CD4-positive, alpha-beta T cell (primary cell): ENCODE measurements around the gene ARFRP1. TPM values are rescaled to one million over a fixed set of nuclear protein-coding genes. Genes with fewer than 3 reads are reported as not detected.

Source experiments
- ATAC-seq: fragments of 200-7000 bp; cut with Tn5 transposase; one replicate; pipeline ENCODE4 v1.10.0; 2022; ENCODE audit warnings: mild to moderate bottlenecking; ENCODE audit not compliant: poor library complexity
- CTCF ChIA-PET: fragments of 350-600 bp; sonication (Branson Sonifier 250); formaldehyde crosslinking; loops from one replicate; lab custom pipeline; 2021; ENCODE audit warnings: antibody characterized with exemption, inconsistent platforms; lab: Charles Lee
- POLR2A ChIA-PET: fragments of 350-600 bp; sonication (Branson Sonifier 250); formaldehyde crosslinking; loops from one replicate; lab custom pipeline; 2021; ENCODE audit warnings: antibody characterized with exemption, inconsistent platforms; lab: Charles Lee
- DNase-seq, 14 experiments: peaks; one replicate each; pipeline ENCODE4 v3.0.0-alpha.2; 2013 to 2020; ENCODE audit warnings: mixed read lengths in 2 of 14
- H3K27ac ChIP-seq, 2 donors: one replicate each; pipeline versions ENCODE4 v1.5.1 to v1.7.0; 2013; ENCODE audit warnings: low read length in 2 of 2, low read depth in 1 of 2, mild to moderate bottlenecking in 1 of 2
- H3K27me3 ChIP-seq, 2 experiments: 1 replicate in 1 of 2; 2 replicates in 1 of 2; pipeline versions ENCODE4 v1.6.1 to v1.7.0; 2013; ENCODE audit warnings: low read length in 2 of 2, control low read depth in 1 of 2, mild to moderate bottlenecking in 1 of 2, moderate library complexity in 1 of 2; ENCODE audit not compliant: insufficient read depth in 2 of 2, control insufficient read depth in 1 of 2
- H3K36me3 ChIP-seq: one replicate; pipeline ENCODE4 v1.6.1; 2013; ENCODE audit warnings: low read length, control low read depth; ENCODE audit not compliant: insufficient read depth
- H3K4me1 ChIP-seq: one replicate; pipeline ENCODE4 v1.6.1; 2013; ENCODE audit warnings: low read length, control low read depth; ENCODE audit not compliant: insufficient read depth
- H3K4me3 ChIP-seq: one replicate; pipeline ENCODE4 v1.5.1; 2013; ENCODE audit warnings: mild to moderate bottlenecking, low read length, moderate library complexity
- H3K9me3 ChIP-seq, 2 experiments: 1 replicate in 1 of 2; 2 replicates in 1 of 2; pipeline versions ENCODE4 v1.6.1 to v1.7.0; 2013; ENCODE audit warnings: low read length in 2 of 2, mild to moderate bottlenecking in 2 of 2, control low read depth in 1 of 2, moderate library complexity in 1 of 2; ENCODE audit not compliant: control insufficient read depth in 1 of 2, insufficient read depth in 1 of 2
- H3K27ac Mint-ChIP-seq: one replicate; pipeline ENCODE4 v1.8.0; 2020; ENCODE audit warnings: mixed read lengths
- H3K27me3 Mint-ChIP-seq: one replicate; pipeline ENCODE4 v1.8.0; 2021; ENCODE audit warnings: mixed read lengths
- H3K36me3 Mint-ChIP-seq: one replicate; pipeline ENCODE4 v1.8.0; 2021; ENCODE audit warnings: low read depth, mixed read lengths
- H3K4me1 Mint-ChIP-seq: one replicate; pipeline ENCODE4 v1.8.0; 2021; ENCODE audit warnings: low read depth, mixed read lengths
- H3K4me3 Mint-ChIP-seq: one replicate; pipeline ENCODE4 v1.8.0; 2020; ENCODE audit warnings: mild to moderate bottlenecking, mixed read lengths
- H3K9me3 Mint-ChIP-seq: one replicate; pipeline ENCODE4 v1.8.0; 2020; ENCODE audit warnings: mixed read lengths
- intact Hi-C, 2 experiments: fragments of 100-400 bp; cut with DNase I in 1 of 2; cut with micrococcal nuclease in 1 of 2; formaldehyde crosslinking; loops; one replicate each; pipeline versions ENCODE4 v1.15.1 to v1.9.0; 2023 to 2025; cut with DNase I, micrococcal nuclease
- total RNA-seq, 174 experiments: library from RNA in 2 of 174; stranded (reverse) in 2 of 174; gene quantifications; one replicate each; pipeline ENCODE4 v1.2.3 and lab custom pipeline; 2021 to 2026
- TF ChIP-seq, protein P1 (sequence below): fragments of 200-600 bp; IDR thresholded peaks from one replicate; pipeline ENCODE4 v1.8.0; 2022; ENCODE audit warnings: antibody characterized with exemption, mild to moderate bottlenecking

The ARFRP1 gene
- total RNA-seq, 2 experiments from 2014 or later, result 34.5 to 35.7 TPM

GRCh38 chr20:63718996-63719395 lies 11.2 kb upstream of the ARFRP1 start:
- Histone ChIP-seq H3K4me3 (no peak overlapping the region), H3K36me3 (peaks cover 60% of the 10 kb centered on the region), H3K27ac (no peak overlapping the region), H3K9me3 (peaks cover 21 to 23% of the 10 kb centered on the region in 2 experiments), H3K27me3 (no peaks in the 10 kb centered on the region), H3K4me1 (peaks cover 19% of the 10 kb centered on the region)
- H3K36me3 Mint-ChIP-seq, result peaks cover 88% of the 10 kb centered on the region
- H3K4me3 Mint-ChIP-seq, result no peak overlapping the region
- ChIA-PET CTCF (interaction anchor here (0.7 to 1.1 kb wide), 2 partner anchors 67 to 77 kb away, joined by 3 read pairs; no protein-coding TSS in a partner anchor), POLR2A (no interaction called here)
- H3K9me3 Mint-ChIP-seq, result peaks cover 5% of the 10 kb centered on the region
- H3K27ac Mint-ChIP-seq, result no peak overlapping the region
- ATAC-seq (no peak), DNase-seq (no peak)
- H3K4me1 Mint-ChIP-seq, result peaks cover 39% of the 10 kb centered on the region
- TF ChIP-seq, protein P1, sequence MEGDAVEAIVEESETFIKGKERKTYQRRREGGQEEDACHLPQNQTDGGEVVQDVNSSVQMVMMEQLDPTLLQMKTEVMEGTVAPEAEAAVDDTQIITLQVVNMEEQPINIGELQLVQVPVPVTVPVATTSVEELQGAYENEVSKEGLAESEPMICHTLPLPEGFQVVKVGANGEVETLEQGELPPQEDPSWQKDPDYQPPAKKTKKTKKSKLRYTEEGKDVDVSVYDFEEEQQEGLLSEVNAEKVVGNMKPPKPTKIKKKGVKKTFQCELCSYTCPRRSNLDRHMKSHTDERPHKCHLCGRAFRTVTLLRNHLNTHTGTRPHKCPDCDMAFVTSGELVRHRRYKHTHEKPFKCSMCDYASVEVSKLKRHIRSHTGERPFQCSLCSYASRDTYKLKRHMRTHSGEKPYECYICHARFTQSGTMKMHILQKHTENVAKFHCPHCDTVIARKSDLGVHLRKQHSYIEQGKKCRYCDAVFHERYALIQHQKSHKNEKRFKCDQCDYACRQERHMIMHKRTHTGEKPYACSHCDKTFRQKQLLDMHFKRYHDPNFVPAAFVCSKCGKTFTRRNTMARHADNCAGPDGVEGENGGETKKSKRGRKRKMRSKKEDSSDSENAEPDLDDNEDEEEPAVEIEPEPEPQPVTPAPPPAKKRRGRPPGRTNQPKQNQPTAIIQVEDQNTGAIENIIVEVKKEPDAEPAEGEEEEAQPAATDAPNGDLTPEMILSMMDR, result no peak
- intact Hi-C loops, result no loop called here
- no peaks in the 10 kb centered on the region for H3K27me3 Mint-ChIP-seq

- TF ChIP-seq, protein P1, result no peak
- H3K36me3 Mint-ChIP-seq, result peaks cover 94% of the 10 kb centered on the region
- intact Hi-C loops, result no loop called here
- Histone ChIP-seq H3K9me3 (peaks cover 22 to 23% of the 10 kb centered on the region in 2 experiments), H3K27ac (no peak overlapping the region), H3K36me3 (peaks cover 77% of the 10 kb centered on the region), H3K4me1 (peaks cover 21% of the 10 kb centered on the region), H3K4me3 (no peak overlapping the region), H3K27me3 (no peaks in the 10 kb centered on the region)
- ATAC-seq (no peak), DNase-seq (no peak)
- ChIA-PET POLR2A (interaction anchor here (1.0 kb wide), 1 partner anchor 22 kb away, joined by 3 read pairs; the partner anchor contains the start of gene LIME1), CTCF (no interaction called here)
- peaks cover 47% of the 10 kb centered on the region for H3K4me1 Mint-ChIP-seq
- H3K9me3 Mint-ChIP-seq, result peaks cover 5% of the 10 kb centered on the region
- H3K27me3 Mint-ChIP-seq, result no peaks in the 10 kb centered on the region
- H3K4me3 Mint-ChIP-seq, result no peak overlapping the region
- H3K27ac Mint-ChIP-seq, result no peak overlapping the region
Measured at GRCh38 chr20:63714858-63715257, 7.1 kb upstream of the ARFRP1 start.

- ChIA-PET POLR2A (interaction anchor here (2.3 kb wide), 1 partner anchor 25 kb away, joined by 12 read pairs; the partner anchor contains the start of gene LIME1), CTCF (no interaction called here)
- Mint-ChIP-seq H3K4me3 (peak overlapping the region; percentile 61), H3K9me3 (peaks cover 2% of the 10 kb centered on the region), H3K27me3 (no peaks in the 10 kb centered on the region), H3K36me3 (peaks cover 82% of the 10 kb centered on the region), H3K27ac (no peak overlapping the region), H3K4me1 (peaks cover 48% of the 10 kb centered on the region)
- Histone ChIP-seq H3K9me3 (peaks cover 15 to 16% of the 10 kb centered on the region in 2 experiments), H3K27me3 (no peaks in the 10 kb centered on the region), H3K4me1 (peaks cover 37% of the 10 kb centered on the region), H3K36me3 (peaks cover 65% of the 10 kb centered on the region), H3K4me3 (no peak overlapping the region), H3K27ac (no peak overlapping the region)
- ATAC-seq (no peak), DNase-seq (no peak)
- TF ChIP-seq, protein P1, result no peak
- intact Hi-C loops, result no loop called here
Measured at GRCh38 chr20:63712191-63712590, 4.4 kb upstream of the ARFRP1 start.
